Activated CD4-positive, alpha-beta memory T cell treated with anti-CD3 and anti-CD28 coated beads, Interleukin-2, amount 10 ng/mL, durations not matched to agents 7 days and 5 days (primary cell): ENCODE results near the gene PCDHB5. TPM values are rescaled to one million over a fixed set of nuclear protein-coding genes. Genes with fewer than 3 reads are reported as not detected.
"Not testable (repeated sequence)": the region's sequence is repeated elsewhere in the genome, so short reads cannot be mapped to it uniquely, and the experiment has no call there.

Experiments used
- CTCF ChIA-PET: fragments of 350-600 bp; sonication (Branson Sonifier 250); formaldehyde crosslinking; loops from one replicate; lab custom pipeline; 2021; ENCODE audit warnings: antibody characterized with exemption, inconsistent platforms; lab: Charles Lee
- POLR2A ChIA-PET: fragments of 350-600 bp; sonication (Branson Sonifier 250); formaldehyde crosslinking; loops from one replicate; lab custom pipeline; 2021; ENCODE audit warnings: antibody characterized with exemption; lab: Charles Lee
- DNase-seq: peaks from one replicate; pipeline ENCODE4 v3.0.0-alpha.2; 2020
- H3K27ac Mint-ChIP-seq: one replicate; pipeline ENCODE4 v1.8.0; 2021; ENCODE audit warnings: mild to moderate bottlenecking, mixed read lengths
- H3K27me3 Mint-ChIP-seq: one replicate; pipeline ENCODE4 v1.8.0; 2021; ENCODE audit warnings: mixed read lengths
- H3K36me3 Mint-ChIP-seq: one replicate; pipeline ENCODE4 v1.8.0; 2021; ENCODE audit warnings: low read depth, mixed read lengths
- H3K4me1 Mint-ChIP-seq: one replicate; pipeline ENCODE4 v1.8.0; 2021; ENCODE audit warnings: mixed read lengths
- H3K4me3 Mint-ChIP-seq: one replicate; pipeline ENCODE4 v1.8.0; 2021; ENCODE audit warnings: mild to moderate bottlenecking, mixed read lengths
- H3K9me3 Mint-ChIP-seq: one replicate; pipeline ENCODE4 v1.8.0; 2021; ENCODE audit warnings: mixed read lengths
- total RNA-seq, 2 experiments: library from RNA; stranded (reverse); gene quantifications; one replicate each; pipeline ENCODE4 v1.2.3, GENCODE V29; 2021

The PCDHB5 gene
- total RNA-seq = not detected

- Mint-ChIP-seq H3K4me3 (peak within 1 kb of the TSS; percentile 13), H3K27ac (no peak within 1 kb of the TSS), H3K27me3 (no peaks in the 10 kb centered on the region), H3K9me3 (peaks cover 18% of the 10 kb centered on the region), H3K4me1 (no peaks in the 10 kb centered on the region), H3K36me3 (peaks cover 4% of the 10 kb centered on the region)
- ChIA-PET POLR2A (no interaction called here), CTCF (no interaction called here)
- no peak for DNase-seq
Observed at GRCh38 chr5:141135030-141135717, at the start of gene PCDHB5. Gene PCDHB5 (plus strand): TSS chr5:141135206. CDS start chr5:141135435, 229 bp downstream.

DNA sequence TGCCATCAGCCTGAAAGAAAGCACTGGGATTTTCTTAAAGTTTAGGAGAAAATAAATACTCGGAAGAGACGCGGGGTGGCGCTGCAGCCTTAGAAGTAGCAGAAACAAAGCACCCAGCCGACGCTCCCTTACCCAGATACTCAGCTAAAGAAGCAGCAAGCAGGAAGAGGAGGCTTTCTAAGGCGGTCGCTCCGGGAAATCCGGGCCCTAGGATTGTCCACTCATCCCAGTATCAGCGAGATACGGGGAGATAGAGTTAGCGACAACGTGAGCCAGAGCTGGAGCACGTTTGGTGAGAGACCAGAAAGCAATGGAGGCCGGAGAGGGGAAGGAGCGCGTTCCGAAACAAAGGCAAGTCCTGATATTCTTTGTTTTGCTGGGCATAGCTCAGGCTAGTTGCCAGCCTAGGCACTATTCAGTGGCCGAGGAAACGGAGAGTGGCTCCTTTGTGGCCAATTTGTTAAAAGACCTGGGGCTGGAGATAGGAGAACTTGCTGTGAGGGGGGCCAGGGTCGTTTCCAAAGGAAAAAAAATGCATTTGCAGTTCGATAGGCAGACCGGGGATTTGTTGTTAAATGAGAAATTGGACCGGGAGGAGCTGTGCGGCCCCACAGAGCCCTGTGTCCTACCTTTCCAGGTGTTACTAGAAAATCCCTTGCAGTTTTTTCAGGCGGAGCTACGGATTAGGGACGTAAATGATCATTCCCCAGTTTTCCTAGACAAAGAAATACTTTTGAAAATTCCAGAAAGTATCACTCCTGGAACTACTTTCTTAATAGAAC, 40.3 kb upstream of the PCDHB5 start, which contains the start of gene PCDHB2:
PCDHB2 (plus strand) TSS at position 135 of the 782 bp plus-strand sequence; CDS start at position 311, 176 bp downstream.
- peaks cover 10% of the 10 kb centered on the region for H3K9me3 Mint-ChIP-seq
- H3K4me3 Mint-ChIP-seq = no peak within 1 kb of the TSS
- ChIA-PET CTCF (no interaction called here), POLR2A (no interaction called here)
- H3K27me3 Mint-ChIP-seq = peaks cover 10% of the 10 kb centered on the region
- no peak for DNase-seq
- no peak within 1 kb of the TSS for H3K27ac Mint-ChIP-seq
- H3K36me3 Mint-ChIP-seq = no peaks in the 10 kb centered on the region
- H3K4me1 Mint-ChIP-seq = no peaks in the 10 kb centered on the region

GRCh38 chr5:141095263-141095641, 39.8 kb upstream of the PCDHB5 start:
- H3K9me3 Mint-ChIP-seq = peaks cover 12% of the 10 kb centered on the region
- POLR2A ChIA-PET = no interaction called here
- no peak for DNase-seq
- CTCF ChIA-PET = no interaction called here
- H3K36me3 Mint-ChIP-seq = no peaks in the 10 kb centered on the region
- H3K4me1 Mint-ChIP-seq = no peaks in the 10 kb centered on the region
- peaks cover 10% of the 10 kb centered on the region for H3K27me3 Mint-ChIP-seq
- no peak overlapping the region for H3K27ac Mint-ChIP-seq
- no peak overlapping the region for H3K4me3 Mint-ChIP-seq

DNA sequence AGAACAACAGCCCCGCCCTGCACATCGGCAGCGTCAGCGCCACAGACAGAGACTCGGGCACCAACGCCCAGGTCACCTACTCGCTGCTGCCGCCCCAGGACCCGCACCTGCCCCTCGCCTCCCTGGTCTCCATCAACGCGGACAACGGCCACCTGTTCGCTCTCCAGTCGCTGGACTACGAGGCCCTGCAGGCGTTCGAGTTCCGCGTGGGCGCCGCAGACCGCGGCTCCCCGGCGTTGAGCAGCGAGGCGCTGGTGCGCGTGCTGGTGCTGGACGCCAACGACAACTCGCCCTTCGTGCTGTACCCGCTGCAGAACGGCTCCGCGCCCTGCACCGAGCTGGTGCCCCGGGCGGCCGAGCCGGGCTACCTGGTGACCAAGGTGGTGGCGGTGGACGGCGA, 38.8 kb upstream of the PCDHB5 start:
- H3K27ac Mint-ChIP-seq, POLR2A ChIA-PET, H3K4me1 Mint-ChIP-seq, H3K36me3 Mint-ChIP-seq, DNase-seq, CTCF ChIA-PET, H3K4me3 Mint-ChIP-seq: not testable (repeated sequence)
- Mint-ChIP-seq H3K27me3 (peaks cover 10% of the 10 kb centered on the region), H3K9me3 (peaks cover 17% of the 10 kb centered on the region)

DNA sequence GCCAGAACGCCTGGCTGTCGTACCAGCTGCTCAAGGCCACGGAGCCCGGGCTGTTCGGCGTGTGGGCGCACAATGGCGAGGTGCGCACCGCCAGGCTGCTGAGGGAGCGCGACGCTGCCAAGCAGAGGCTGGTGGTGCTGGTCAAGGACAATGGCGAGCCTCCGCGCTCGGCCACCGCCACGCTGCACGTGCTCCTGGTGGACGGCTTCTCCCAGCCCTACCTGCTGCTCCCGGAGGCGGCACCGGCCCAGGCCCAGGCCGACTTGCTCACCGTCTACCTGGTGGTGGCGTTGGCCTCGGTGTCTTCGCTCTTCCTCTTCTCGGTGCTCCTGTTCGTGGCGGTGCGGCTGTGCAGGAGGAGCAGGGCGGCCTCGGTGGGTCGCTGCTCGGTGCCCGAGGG, 38.4 kb upstream of the PCDHB5 start:
- H3K27me3 Mint-ChIP-seq = peaks cover 10% of the 10 kb centered on the region
- H3K4me3 Mint-ChIP-seq, POLR2A ChIA-PET, CTCF ChIA-PET, H3K4me1 Mint-ChIP-seq, H3K27ac Mint-ChIP-seq, H3K36me3 Mint-ChIP-seq, DNase-seq: not testable (repeated sequence)
- H3K9me3 Mint-ChIP-seq = peaks cover 21% of the 10 kb centered on the region

DNA sequence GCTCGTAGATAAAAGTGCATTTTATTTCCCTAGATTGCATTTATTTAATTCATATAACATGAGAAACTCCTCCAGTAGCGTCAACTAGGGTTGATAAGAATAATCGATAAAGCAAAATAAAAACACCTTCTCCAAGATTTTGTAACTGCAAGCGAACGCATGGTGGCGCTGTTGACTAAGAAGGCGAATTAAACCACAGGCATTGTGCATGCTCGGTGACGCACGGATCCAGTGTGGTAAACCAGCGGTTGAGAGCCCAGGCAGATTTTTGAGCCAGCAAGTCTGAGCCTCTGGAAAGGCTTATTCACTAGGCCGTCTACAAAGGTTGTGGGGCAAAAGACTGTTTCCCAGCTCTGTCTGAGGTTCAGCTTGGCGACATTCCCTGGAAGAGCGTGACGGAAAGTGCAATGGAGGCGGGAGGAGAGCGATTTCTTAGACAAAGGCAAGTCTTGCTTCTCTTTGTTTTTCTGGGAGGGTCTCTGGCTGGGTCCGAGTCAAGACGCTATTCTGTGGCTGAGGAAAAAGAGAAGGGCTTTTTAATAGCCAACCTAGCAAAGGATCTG, 34.7 kb upstream of the PCDHB5 start, which contains the start of gene PCDHB3:
PCDHB3 (plus strand) TSS at position 231 of the 563 bp plus-strand sequence; CDS start at position 408, 177 bp downstream.
- no peak within 1 kb of the TSS for H3K4me3 Mint-ChIP-seq
- H3K27me3 Mint-ChIP-seq = no peaks in the 10 kb centered on the region
- DNase-seq = peak; percentile 36
- POLR2A ChIA-PET = no interaction called here
- no peaks in the 10 kb centered on the region for H3K4me1 Mint-ChIP-seq
- H3K27ac Mint-ChIP-seq = no peak within 1 kb of the TSS
- peaks cover 19% of the 10 kb centered on the region for H3K9me3 Mint-ChIP-seq
- peaks cover 3% of the 10 kb centered on the region for H3K36me3 Mint-ChIP-seq
- CTCF ChIA-PET = no interaction called here

DNA sequence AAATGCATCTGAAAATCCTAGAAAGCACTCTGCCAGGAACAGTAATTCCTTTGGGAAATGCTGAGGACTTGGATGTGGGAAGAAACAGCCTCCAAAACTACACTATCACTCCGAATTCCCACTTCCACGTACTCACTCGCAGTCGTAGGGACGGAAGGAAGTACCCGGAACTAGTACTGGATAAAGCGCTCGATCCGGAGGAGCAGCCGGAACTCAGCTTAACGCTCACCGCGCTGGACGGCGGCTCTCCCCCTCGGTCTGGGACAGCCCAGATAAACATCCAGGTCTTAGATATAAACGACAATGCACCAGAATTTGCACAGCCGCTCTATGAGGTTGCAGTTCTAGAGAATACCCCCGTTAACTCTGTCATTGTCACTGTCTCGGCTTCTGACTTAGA, 33.9 kb upstream of the PCDHB5 start:
- no peak for DNase-seq
- H3K9me3 Mint-ChIP-seq = peaks cover 14% of the 10 kb centered on the region
- H3K27ac Mint-ChIP-seq = no peak overlapping the region
- H3K27me3 Mint-ChIP-seq = no peaks in the 10 kb centered on the region
- ChIA-PET POLR2A (no interaction called here), CTCF (no interaction called here)
- H3K36me3 Mint-ChIP-seq = peaks cover 3% of the 10 kb centered on the region
- no peak overlapping the region for H3K4me3 Mint-ChIP-seq
- H3K4me1 Mint-ChIP-seq = no peaks in the 10 kb centered on the region

- H3K4me1 Mint-ChIP-seq, H3K36me3 Mint-ChIP-seq, CTCF ChIA-PET, POLR2A ChIA-PET, H3K27ac Mint-ChIP-seq, DNase-seq, H3K4me3 Mint-ChIP-seq, H3K27me3 Mint-ChIP-seq: not testable (repeated sequence)
- peaks cover 14% of the 10 kb centered on the region for H3K9me3 Mint-ChIP-seq
Observed at GRCh38 chr5:141102070-141102469, 32.9 kb upstream of the PCDHB5 start.

- DNase-seq, H3K4me3 Mint-ChIP-seq, CTCF ChIA-PET, POLR2A ChIA-PET, H3K36me3 Mint-ChIP-seq, H3K27ac Mint-ChIP-seq, H3K27me3 Mint-ChIP-seq, H3K4me1 Mint-ChIP-seq: not testable (repeated sequence)
- H3K9me3 Mint-ChIP-seq = peaks cover 14% of the 10 kb centered on the region
Observed at GRCh38 chr5:141102471-141102870, 32.5 kb upstream of the PCDHB5 start.

DNA sequence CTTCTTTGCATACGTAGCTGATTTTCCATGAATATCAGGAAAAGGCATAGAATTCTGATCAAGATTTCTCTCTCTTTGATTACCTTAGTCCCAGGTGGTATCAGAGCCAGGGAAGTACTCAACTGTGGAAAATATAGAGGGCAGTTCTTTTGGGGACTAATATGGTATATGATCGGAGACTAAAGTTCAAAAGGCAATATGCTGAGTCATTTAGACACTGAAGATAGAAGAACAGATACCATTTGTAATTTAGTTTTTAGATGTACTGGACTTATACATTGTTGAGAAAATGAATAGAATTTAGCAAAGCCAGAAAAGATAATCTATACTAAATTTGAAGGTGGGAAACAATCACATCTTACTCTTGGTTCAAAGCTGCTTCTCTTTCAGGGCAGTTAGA, 29.7 kb upstream of the PCDHB5 start:
- Mint-ChIP-seq H3K9me3 (peaks cover 11% of the 10 kb centered on the region), H3K36me3 (peaks cover 3% of the 10 kb centered on the region), H3K27ac (no peak overlapping the region), H3K4me1 (no peaks in the 10 kb centered on the region), H3K27me3 (no peaks in the 10 kb centered on the region), H3K4me3 (no peak overlapping the region)
- CTCF ChIA-PET = no interaction called here
- DNase-seq = no peak
- POLR2A ChIA-PET = no interaction called here

- ChIA-PET CTCF (no interaction called here), POLR2A (no interaction called here)
- Mint-ChIP-seq H3K4me3 (no peak overlapping the region), H3K27ac (no peak overlapping the region), H3K36me3 (no peaks in the 10 kb centered on the region), H3K9me3 (peaks cover 11% of the 10 kb centered on the region), H3K27me3 (no peaks in the 10 kb centered on the region), H3K4me1 (no peaks in the 10 kb centered on the region)
- DNase-seq = no peak
Observed at GRCh38 chr5:141119250-141119649, 15.8 kb upstream of the PCDHB5 start.

DNA sequence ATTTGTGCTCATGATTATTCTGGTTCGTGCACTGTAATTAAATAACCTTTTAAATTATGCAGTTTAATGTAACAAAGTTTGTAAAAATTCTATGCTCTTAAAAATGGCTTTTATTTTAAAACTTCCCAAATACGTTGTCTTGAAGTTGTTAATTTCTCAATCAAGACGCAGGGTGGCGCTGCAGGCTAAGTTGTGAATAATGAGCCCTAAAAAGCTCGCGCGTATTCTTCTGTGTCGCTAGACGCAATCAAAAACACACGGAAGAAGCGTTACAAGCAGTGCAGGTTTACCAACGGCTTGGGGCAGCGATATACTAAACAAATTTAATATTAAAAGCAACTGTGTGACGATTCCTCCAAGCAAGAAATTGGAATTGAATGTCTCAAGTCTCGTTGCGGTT, 13.4 kb upstream of the PCDHB5 start, which contains the start of gene PCDHB4:
PCDHB4 (plus strand) TSS at position 256 of the 400 bp plus-strand sequence. CDS start 181 bp downstream, outside the sequence.
- Mint-ChIP-seq H3K9me3 (peaks cover 9% of the 10 kb centered on the region), H3K27ac (no peak within 1 kb of the TSS), H3K36me3 (no peaks in the 10 kb centered on the region), H3K4me3 (no peak within 1 kb of the TSS), H3K4me1 (no peaks in the 10 kb centered on the region), H3K27me3 (no peaks in the 10 kb centered on the region)
- no peak for DNase-seq
- CTCF ChIA-PET = no interaction called here
- POLR2A ChIA-PET = no interaction called here

- Mint-ChIP-seq H3K27ac (no peak overlapping the region), H3K36me3 (no peaks in the 10 kb centered on the region), H3K9me3 (peaks cover 6% of the 10 kb centered on the region), H3K4me1 (no peaks in the 10 kb centered on the region), H3K27me3 (no peaks in the 10 kb centered on the region), H3K4me3 (no peak overlapping the region)
- ChIA-PET POLR2A (no interaction called here), CTCF (no interaction called here)
- DNase-seq = no peak
Observed at GRCh38 chr5:141121985-141122384, 13.0 kb upstream of the PCDHB5 start.
